ENCODE measurements around the gene ADGRB2.

DNA sequence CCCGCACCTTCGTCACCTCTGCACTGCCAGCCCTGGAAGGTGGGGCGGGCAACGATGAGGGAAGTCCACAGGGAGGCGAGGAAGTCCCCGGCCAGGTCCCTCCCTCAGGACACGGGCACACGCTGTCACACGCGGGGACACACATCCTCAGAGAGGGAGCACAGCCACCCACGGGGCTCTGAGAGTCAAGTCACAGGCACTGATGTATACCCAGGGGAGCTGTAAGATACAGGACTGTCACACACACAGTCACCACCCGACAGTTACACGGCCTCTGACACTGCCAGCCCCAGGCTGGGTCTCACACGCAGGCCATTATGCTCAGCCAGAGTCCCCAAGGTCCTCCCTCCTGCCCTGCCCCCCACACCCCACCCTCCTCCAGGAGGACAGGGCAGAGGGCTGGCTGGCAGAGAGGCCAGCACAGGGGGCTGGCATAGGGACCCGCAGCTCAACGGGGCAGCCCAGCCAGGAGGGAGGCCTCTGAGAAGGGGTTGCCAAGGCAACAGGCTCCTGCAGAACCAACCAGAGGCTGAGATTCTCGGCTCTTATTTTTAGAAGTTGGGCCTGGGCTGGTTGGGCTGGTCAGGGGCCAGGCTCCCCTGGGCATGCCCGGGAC is 17.7 kb upstream of the ADGRB2 start:
- TF ChIP-seq, protein P1, sequence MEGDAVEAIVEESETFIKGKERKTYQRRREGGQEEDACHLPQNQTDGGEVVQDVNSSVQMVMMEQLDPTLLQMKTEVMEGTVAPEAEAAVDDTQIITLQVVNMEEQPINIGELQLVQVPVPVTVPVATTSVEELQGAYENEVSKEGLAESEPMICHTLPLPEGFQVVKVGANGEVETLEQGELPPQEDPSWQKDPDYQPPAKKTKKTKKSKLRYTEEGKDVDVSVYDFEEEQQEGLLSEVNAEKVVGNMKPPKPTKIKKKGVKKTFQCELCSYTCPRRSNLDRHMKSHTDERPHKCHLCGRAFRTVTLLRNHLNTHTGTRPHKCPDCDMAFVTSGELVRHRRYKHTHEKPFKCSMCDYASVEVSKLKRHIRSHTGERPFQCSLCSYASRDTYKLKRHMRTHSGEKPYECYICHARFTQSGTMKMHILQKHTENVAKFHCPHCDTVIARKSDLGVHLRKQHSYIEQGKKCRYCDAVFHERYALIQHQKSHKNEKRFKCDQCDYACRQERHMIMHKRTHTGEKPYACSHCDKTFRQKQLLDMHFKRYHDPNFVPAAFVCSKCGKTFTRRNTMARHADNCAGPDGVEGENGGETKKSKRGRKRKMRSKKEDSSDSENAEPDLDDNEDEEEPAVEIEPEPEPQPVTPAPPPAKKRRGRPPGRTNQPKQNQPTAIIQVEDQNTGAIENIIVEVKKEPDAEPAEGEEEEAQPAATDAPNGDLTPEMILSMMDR (IDR thresholded peaks at IDR 0.05), result no peak
- no peak for TF ChIP-seq POLR2A (IDR thresholded peaks at IDR 0.05)
